ENCODE data around the gene ACSF3.

DNA sequence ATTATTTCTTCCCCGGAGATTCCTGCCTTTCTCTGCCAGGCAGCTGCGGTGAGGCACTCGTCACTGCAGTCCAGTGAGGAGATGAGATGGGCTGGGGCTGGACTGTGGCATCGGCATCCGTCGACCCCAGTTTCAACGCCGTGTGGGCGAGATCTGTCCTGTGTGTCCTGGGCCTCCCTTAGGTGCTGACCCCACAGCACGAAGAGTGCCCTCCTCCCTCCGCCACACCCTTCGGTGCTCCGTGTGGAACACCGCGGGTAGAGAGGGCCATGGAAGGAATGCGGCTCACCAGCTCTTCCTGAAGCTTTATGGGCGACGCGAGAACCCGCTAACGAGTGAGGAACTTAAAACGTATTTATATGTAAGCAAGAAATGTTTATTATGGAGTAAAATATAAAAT is 17.6 kb downstream of the ACSF3 start:
- TF ChIP-seq, protein P1, sequence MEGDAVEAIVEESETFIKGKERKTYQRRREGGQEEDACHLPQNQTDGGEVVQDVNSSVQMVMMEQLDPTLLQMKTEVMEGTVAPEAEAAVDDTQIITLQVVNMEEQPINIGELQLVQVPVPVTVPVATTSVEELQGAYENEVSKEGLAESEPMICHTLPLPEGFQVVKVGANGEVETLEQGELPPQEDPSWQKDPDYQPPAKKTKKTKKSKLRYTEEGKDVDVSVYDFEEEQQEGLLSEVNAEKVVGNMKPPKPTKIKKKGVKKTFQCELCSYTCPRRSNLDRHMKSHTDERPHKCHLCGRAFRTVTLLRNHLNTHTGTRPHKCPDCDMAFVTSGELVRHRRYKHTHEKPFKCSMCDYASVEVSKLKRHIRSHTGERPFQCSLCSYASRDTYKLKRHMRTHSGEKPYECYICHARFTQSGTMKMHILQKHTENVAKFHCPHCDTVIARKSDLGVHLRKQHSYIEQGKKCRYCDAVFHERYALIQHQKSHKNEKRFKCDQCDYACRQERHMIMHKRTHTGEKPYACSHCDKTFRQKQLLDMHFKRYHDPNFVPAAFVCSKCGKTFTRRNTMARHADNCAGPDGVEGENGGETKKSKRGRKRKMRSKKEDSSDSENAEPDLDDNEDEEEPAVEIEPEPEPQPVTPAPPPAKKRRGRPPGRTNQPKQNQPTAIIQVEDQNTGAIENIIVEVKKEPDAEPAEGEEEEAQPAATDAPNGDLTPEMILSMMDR (conservative IDR thresholded peaks at IDR 0.05; ENCODE audit: low read depth, low read length), result no peak
- TF ChIP-seq EZH2phosphoT487 (IDR thresholded peaks at IDR 0.05; ENCODE audit: borderline replicate concordance, low read length) (no peak), EZH2 (IDR thresholded peaks at IDR 0.05; ENCODE audit: low read length, unreplicated experiment) (no peak)
